ENCODE results near the gene ABHD1.
"Not testable (repeated sequence)": the region's sequence is repeated elsewhere in the genome, so short reads cannot be mapped to it uniquely, and the experiment has no call there.

Gene ABHD1

DNA sequence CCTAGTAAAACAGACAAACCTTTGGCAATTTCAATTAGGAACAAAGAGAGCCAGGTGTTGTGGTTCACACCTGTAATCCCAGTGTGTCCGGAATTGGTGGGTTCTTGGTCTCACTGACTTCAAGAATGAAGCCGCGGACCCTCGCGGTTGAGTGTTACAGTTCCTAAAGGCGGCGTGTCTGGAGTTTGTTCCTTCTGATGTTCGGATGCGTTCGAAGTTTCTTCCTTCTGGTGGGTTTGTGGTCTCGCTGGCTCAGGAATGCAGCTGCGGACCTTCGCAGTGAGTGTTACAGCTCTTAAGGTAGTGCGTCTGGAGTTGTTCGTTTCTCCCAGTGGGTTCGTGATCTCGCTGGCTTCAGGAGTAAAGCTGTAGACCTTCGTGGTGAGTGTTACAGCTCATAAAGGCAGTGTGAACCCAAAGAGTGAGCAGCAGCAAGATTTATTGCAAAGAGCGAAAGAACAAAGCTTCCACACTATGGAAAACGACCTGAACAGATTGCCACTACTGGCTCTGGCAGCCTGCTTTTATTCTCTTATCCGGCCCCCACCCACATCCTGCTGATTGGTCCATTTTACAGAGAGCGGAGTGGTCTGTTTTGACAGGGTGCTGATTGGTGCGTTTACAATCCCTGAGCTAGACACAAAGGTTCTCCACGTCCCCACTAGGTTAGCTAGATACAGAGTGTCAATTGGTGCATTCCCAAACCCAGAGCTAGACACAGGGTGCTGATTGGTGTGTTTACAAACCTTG lies 12.8 kb upstream of the ABHD1 start:
- not testable (repeated sequence) for DNase-seq (ENCODE audit: low spot score)

DNA sequence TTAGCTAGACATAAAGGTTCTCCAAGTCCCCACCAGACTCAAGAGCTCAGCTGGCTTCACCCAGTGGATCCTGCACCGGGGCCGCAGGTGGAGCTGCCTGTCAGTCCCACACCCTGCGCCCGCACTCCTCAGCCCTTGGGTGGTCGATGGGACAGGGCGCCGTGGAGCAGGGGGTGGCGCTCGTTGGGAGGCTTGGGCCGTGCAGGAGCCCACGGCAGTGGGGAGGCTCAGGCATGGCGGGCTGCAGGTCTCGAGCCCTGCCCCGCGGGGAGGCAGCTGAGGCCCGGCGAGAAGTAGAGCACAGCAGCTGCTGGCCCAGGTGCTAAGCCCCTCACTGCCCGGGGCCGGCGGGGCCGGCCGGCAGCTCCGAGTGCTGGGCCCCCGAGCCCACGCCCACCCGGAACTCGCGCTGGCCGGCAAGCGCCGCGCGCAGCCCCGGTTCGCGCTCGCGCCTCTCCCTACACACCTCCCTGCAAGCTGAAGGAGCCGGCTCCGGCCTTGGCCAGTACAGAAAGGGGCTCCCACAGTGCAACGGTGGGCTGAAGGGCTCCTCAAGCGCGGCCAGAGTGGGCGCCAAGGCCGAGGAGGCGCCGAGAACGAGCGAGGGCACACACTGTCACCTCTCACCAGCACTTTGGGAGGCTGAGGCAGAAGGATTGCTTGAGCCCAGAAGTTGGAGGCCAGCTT lies 12.1 kb upstream of the ABHD1 start:
- not testable (repeated sequence) for DNase-seq (ENCODE audit: low spot score)

DNA sequence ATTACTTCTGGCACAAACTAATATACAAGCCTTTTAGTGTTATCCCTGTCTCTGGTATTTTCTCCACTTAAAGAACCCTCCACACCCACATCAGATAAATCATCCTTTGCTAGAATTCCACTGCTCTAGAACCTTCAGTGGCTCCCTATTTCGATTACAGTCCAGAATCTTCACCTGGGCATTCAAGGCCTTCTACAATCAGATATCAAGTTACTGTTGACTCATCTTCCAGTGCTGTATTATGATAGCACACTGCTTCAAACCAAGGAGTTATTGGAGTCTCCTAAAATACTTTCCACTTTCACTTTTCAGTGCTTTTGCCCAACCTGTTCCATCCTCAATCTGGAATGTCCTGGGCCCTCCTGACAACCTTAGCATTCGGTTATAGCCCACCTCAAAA lies 8.1 kb upstream of the ABHD1 start:
- no peak for DNase-seq (ENCODE audit: low spot score)

DNA sequence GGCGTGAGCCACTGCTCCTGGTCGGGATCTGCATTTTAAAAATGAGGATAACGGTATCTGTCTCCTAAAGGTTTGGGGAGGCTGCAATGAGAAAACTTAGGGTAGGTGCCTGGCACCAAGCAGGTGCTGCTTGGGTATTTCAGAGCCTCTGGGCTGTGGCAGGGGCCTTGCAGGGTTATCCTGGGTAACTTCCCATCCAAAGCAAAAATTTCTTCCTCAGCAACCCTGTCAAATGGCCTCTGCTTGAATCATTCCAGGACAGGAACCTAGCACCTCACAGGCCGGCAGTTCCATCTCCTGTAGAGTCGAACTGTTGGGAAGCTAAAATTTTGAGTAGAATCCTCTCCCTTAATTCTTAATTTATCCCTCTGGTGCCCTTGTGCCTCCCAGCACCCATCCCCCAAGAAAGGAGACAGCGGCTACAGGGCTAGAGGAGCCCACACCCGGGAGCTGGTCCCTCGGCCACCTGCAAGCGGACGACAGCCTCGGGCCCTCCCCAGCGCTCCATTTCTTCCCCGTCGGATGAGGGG lies 5.6 kb upstream of the ABHD1 start:
- DNase-seq (ENCODE audit: low spot score) = no peak

DNA sequence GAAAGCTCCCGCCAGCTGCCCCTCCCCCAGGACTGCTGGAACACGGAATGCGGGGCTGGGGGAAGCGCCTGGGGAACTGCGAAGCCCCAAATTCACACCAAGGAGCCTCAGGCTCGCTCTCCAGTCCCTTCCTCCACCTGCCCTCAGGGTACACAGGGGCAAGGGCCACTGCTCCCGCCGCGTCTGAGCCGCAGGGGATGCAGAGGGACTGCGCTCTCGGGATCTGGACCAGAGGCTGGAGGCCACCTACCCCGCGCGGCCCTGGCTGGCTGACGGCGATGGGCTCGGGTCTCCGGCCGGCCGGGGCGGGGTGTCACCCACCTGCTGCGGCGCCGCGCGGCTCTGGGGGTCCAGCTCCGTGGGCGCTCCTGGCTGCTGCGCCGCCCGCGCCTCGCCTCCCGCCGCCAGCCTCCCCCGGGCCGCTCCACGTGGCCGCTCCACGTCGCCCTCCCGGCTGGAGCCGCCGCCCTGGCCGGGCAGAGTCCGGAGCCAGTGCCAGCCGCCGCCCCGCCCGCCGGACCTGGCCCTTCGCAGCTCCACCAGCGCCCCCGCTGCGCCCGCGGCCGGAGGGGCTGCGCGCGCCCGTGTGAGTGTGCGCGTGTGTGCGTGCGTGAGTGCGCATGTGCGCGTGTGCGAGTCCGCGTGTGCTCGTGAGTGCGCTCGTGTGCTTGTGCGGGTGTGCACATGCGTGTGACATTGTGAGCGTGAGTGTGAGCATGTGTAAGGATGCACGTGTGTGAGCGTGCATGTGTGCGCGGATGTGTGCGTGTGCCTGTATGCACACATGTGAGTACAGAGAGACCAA lies 4.9 kb upstream of the ABHD1 start, which contains the start of gene CGREF1:
CGREF1 (minus strand) TSS at position 604 of the 805 bp plus-strand sequence. CDS start 14,762 bp downstream, outside the sequence.
- DNase-seq (ENCODE audit: low spot score) = peak; percentile 71

DNA sequence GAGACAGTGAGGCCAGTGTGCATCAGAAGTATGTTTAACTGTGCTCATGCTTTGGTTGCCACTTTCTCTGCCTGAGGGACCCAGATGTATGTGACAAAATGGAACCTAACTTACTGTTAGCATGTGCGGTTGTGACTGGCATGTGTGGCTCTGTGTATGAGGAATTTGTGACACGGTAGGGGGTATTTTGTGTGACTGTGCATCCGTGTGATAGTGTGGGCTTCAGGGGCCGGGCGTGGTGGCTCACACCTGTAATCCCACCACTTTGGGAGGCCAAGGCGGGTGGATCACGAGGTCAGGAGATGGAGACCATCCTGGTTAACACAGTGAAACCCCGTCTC lies 4.3 kb upstream of the ABHD1 start:
- not testable (repeated sequence) for DNase-seq (ENCODE audit: low spot score)

DNA sequence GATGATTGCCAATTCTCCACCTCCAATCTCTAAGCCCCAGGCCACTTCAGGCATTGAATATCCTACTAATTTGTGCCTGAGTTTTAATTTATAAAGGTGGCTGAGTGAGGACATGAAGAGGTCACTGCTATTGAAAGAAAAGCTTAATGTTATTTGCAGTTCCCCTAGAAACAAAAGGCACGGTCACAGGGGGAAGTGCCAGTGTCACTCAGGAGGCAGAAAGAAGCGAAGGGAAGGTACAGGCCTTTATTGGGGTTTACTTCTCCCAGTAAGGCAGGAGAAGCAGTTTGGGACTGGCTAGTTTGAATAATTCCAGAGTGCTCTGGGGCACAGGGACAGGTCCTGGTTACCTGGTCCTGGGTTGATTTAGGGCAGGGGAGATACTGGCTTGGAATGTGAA lies 1.7 kb upstream of the ABHD1 start:
- DNase-seq (ENCODE audit: low spot score) = no peak

DNA sequence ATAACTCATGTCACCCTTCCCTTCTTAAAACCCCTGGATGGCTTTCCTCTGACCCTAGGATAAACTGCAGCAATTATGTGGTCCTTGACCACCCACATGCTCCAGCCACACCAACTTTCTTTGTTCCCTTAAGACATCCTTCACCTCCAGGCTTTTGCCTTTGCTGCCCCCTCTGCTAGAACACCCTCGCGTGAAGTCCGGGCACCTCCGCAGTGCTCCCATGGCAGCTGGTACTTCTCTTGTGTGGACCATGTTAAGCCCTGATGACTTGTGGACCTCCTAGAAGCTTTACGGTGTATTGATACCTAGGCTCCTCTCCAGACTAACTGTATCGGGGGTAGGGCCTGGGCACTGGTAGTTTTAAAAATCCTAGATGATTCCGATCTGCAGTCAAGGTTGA lies 824 bp upstream of the ABHD1 start:
- DNase-seq (ENCODE audit: low spot score) = no peak

DNA sequence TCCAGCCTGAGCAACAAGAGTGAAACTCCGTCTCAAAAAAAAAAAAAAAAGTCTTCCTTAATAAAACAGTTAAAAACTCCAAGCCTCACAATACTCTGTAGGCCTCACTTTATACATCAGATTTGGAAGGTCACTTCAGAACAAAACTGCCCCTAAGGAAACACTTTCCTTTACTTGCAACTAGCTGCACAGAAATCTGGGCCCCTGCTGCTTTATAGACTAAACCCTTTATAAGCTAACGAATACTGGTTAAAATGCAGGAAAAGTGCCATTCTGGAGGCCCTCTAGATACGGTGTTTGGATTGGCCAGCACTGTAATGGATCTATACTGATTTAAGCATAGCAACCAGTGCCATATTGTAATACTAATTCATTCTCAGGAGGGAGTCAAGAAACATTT lies 1.5 kb downstream of the ABHD1 start:
- no peak for DNase-seq (ENCODE audit: low spot score)

DNA sequence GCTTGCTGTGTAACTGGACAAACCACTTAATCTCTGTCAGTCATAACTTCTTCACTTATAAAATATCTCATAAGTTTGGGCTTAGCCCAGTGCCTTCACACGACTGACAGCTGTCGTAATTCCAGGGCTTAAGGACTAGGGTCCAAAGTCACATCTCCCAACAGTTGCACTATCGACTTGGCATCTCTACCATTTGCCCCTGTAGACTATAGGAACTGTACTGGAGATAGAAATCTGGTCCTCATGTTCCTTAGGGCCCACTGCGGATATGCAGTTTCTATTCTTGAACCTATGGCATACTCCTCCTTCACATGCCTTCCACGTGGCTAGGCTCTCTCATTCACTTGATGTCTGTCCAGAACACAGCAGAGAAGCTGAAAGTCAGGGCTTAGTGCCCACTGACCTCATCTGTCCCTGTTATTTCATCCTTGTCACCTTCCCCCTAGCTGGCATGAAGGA lies 2.7 kb downstream of the ABHD1 start:
- no peak for DNase-seq (ENCODE audit: low spot score)

DNA sequence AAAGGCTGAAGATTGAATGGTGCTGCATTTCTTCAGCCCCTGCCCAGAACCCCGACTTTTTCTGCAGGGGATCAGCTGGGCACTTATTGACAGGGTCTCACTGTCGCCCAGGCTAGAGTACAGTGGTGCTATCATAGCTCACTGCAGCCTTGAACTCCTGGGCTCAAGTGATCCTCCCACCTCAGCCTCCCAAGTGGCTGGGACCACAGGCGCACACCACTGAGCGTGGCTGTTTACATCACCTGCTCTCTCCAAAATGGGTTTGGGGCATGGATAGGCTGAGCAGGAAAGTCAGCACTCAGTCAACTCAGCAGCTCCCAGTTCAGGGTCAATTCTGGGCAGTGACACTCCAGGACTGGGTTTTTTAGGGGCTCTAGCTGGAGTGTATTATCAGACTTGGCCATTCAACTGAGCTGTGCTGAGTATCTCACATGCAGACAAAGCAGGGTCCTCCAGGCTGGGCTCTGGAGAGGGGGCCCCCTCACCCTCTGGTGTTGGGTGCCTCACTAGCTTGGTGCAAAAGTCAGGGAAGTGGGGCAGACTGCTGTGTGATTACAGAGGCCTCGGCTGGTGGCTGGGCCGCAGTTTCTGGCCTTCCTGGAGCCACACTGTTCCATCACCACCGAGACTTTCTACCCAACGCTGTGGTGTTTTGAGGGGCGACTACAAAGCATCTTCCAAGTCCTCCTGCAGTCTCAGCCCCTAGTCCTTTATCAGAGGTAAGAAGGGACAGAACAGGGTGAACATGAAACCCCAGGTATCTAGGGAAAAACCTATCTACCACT lies 4.5 kb downstream of the ABHD1 start:
- no peak for DNase-seq (ENCODE audit: low spot score)

DNA sequence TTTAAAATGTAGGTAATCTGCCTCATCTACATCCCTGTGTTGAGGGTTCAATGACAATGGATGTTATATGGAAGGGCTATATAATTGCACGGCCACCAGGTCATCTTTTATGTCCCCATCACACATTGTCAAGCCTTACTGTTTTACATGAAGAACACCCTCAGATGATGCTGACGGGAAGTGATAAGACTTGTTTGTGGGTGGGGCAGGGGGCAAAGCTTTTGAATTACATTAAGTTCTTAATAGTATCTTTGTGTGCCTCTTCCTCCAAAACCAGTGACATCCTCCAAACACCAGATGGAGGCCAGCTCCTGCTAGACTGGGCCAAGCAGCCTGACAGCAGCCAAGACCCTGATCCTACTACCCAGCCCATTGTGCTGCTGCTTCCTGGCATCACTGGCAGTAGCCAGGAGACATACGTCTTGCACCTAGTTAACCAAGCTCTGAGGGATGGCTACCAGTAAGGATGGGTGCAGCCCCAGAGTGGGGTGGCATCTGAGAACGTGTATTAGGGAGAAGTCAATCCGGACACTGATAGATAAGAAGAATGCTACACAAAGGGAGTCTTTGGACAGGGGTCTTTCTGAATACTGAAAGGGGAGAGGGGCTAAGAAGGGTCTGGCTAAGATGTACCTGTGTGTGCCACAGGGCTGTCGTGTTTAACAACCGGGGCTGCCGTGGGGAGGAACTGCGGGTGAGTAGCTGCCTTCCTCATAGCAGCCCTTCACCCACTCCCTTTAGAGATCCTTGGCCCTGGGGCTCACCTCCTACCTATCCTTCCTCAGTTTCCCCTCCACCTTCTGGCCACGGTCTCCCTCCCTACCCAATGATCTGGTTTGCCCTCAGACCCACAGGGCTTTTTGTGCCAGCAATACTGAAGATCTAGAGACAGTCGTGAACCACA lies 5.3 kb downstream of the ABHD1 start:
- no peak for DNase-seq (ENCODE audit: low spot score)

DNA sequence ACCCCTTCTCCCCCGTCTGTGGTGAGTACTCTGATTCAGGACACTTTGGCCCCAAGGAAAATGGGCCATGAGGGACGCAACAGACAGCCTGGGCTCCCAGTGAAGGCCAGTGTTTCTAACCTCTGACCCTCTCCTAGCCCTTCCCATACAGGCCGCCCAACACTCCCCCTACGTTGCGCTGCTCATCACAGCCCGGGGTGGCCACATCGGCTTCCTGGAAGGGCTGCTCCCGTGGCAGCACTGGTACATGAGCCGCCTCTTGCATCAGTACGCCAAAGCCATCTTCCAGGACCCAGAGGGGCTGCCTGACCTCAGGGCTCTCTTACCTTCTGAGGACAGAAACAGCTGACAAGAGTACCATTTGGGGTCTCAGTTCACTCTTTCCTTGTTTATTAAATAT lies 6.8 kb downstream of the ABHD1 start:
- DNase-seq (ENCODE audit: low spot score) = no peak

DNA sequence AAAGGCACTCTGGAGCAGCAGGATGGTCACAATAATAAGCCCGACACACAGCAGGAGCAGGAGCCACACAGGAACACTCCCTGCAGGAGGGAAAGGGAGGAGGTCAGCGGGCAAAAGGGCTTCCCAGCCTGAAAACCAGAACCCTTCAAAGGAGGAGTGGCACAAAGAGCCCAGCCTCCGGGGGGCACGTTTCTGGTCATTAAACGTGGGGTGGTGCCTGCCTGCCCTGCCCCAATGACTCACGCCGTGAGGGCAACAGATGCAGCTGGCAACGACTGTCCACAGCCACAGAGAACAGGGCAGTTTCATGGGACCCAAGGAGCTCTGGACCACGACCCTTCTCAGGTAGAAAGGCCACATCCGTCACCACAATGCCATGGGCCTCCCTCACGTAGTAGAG lies 7.8 kb downstream of the ABHD1 start:
- no peak for DNase-seq (ENCODE audit: low spot score)

DNA sequence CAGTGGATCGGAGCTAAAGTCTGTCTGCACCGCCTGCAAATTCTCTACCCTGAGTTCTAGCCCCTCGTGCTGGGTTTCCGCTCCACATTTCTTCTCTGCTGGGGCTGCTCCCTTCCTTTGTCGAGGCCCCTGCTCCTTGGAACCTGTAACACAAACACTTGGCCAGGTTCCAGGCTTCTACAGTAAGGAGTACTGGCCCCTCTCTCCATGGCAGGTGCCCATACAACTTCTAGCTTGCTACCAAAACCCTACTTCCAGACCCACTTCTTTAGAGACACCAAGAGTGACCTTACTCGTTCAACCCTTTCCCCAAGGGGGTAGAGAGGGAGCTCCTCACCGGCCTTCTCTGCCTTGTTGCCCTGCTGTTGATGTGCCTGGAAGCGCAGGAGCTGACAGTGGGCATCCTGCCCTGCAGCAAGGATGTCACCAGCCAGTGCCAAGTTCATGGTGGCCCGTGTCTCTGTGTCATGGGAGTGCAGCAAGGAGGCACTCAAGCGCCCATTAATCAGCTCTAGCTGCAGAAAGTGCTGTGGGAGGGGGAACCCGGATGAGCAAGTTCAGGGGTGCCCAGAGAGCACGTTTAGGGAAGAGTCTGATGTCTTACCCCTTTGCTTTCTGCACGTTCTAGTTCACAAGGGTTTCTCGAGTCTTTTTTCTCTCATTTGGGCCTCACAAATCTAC lies 9.7 kb downstream of the ABHD1 start:
- DNase-seq (ENCODE audit: low spot score) = no peak

DNA sequence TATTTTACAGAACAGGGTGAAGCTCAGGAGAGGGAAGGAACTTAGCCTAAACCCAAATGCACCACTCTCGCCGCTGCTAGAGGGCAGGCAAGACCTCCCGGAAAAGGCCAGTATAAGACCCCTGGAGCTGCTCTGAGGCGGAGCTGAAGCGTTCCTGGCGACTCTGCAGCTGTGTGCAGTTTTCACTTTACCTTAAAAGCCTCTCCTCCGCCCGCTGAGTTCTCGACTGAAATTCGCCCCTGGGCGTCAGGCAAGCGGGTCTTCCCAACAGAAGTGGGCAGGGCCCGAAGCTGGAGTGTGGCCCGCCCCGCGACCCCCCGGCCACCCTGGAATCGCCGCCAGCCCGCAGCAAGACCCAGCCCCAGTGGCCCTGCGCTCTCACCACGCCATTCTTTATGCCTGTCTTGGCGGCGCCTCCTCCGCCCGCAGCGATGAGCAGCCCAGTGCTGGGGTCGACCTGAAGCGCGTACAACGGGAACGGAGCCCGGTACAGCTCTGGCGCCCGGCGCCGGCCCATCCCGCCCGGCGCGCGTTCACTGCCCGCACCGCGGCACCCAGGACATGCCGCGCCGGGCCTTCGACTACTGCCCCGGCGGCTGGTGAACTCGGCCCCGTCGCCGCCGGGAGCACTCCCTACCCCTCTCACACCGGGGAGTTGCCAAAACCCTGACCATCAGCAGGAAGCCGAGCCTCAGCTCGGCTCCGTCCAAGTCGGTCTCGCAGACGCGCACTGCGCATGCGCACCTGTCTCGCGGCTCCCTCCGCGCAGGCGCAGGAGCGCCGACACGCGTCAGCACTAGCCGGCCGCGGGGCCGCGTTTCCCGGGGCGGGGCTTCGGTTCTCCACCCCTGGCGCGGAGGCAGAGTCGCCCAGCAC lies 10.5 kb downstream of the ABHD1 start, which contains the start of gene PREB:
PREB (minus strand) TSS at position 732 of the 876 bp plus-strand sequence; CDS start at position 517, 215 bp downstream.
- DNase-seq (ENCODE audit: low spot score) = peak; percentile 99

DNA sequence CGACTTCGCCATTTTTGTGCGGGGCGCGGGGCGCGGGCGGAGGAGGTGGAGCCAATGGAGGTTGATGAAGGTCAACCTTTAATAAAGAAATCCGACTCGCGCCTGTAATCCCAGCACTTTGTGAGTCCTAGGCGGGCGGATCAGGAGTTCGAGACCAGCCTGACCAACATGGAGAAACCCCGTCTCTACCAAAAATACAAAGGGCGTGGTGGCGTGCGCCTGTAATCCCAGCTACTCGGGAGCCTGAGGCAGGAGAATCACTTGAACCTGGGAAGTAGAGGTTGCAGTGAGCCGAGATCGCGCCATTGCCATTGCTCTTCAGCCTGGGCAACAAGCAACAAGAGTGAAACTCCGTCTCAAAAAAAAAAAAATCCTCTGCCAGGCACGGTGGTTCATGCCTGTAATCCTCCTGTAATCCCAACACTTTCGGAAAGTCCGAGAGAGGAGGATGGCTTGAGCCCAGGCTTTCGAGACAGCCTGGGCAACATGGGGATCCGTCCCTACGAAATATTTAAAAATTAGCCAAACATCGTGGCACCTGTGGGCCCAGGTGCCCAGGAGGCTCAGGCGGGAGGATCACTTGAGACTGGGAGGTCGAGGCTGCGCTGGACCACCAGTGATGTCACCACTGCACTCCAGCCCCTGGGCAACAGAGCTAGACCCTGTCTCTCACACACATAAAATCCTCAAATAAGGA lies 11.3 kb downstream of the ABHD1 start:
- DNase-seq (ENCODE audit: low spot score) = no peak

DNA sequence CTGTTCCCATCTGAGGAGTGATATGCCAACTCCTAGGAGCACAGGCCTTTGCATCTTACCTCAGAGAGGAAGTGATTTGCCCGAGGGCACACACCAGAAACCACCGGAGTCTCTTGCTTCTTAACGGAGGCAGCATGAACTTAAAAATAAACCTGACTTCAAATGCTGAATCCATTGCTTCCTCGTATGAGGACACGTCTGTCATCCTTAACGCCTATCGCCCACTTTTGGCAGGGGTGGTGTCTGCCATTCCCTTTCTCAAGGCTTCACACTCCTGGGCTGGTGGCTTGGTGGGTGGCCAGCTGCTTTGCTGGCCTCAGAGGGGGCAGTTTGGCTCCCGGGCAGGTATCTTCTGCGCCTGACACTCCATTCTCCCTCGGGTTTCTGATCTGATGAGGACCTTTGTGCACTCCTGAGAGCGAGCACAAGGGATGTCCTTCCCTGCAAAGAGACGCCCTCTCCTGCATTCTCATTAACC lies 11.9 kb downstream of the ABHD1 start:
- no peak for DNase-seq (ENCODE audit: low spot score)
